GM18507 (cell line): ENCODE results near the gene CARS2.
"Not testable (repeated sequence)": the region's sequence is repeated elsewhere in the genome, so short reads cannot be mapped to it uniquely, and the experiment has no call there.

ENCODE experiments used
- DNase-seq: peaks from one replicate; pipeline ENCODE4 v3.0.0; 2011; ENCODE audit warnings: low read depth; ENCODE audit not compliant: insufficient read length; ENCODE audit errors: extremely low spot score
- FAIRE-seq: peaks from 2 replicates; lab custom pipeline; 2011; peaks lifted over from hg19 to GRCh38; lab: Jason Lieb, UNC

CARS2 gene

DNA sequence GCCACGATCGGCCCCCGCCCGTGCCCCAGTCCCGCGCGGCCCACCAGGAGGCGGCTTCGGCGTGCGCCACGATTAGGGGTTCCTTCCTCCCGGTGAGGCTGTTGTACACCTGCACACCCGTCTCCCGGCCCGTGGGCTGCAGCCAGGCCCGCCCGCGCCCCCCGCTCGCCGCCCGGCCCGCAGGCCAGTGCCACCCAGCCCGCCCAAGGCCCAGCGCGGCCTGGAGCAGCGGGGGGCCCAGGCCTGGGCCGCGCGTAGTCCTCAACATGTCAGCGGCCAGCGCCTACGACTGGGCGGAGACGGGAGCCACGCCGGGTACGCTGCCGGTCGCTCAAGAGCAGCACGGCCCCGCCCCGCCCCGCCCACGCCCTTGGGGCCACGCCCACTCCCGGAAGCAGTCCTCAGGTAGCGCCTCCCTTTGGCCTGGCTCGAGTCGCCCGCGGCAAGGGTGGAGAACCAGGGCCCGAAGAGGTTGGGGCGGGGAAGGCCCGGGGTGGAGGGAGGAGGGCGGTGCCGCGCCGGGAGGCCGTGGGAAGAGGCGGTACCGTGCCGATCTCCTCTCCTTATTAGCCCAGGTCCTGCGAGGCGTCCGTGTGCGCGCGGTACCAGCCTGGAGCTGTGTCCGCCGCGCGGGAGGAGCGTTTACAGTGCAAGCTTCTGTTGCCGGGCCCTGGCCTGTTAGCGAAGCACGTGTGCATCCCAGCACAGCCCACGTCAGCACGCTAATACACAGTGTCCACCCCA, at the start of gene CARS2:
Gene CARS2 (minus strand): TSS at position 291 of the 744 bp plus-strand sequence. CDS start 23 bp downstream, at position 268.
- FAIRE-seq, result peak; percentile 93

DNA sequence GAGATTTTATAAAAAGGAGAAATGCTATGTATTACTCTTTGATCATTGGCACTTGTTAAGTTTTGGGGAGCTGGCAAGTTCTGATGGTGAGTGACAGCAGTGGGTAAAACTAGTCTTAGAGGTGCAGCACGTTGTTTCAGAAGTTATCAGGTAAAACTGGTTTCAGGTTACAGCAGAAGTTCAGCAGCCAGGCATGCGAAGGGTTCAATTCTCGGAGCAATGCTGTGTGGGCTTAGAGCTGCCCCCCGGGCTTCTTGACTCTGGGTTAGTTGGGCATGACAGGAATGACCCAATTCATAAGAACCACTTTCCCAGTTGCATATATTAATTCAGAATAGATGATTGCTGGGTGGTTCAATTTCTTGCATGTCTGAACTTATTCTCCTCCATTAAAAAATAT, 42.4 kb upstream of the CARS2 start:
- no peak for FAIRE-seq
- no peak for DNase-seq

More for the DNA sequence above, at the start of gene CARS2:
- peak; percentile 96 for DNase-seq

DNA sequence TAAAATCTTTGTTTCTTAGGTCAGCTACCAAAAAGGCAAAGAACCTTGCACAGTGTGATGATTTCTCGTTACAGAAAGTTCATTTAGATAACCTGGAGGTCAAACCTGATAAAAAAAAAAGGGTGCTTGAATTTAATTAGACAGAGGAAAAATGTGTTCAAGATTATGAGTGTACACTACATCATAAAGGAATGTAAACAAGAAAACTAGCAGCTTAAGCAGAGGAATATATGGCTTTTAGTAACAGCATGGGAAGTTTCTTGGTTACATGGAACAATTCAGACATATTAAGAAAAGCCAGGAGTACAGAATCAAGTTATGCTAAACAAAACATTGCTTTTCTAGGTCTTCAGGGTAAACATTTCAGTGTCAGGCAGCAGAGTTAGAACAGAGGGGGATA, 40.5 kb upstream of the CARS2 start:
- DNase-seq, result no peak
- no peak for FAIRE-seq

DNA sequence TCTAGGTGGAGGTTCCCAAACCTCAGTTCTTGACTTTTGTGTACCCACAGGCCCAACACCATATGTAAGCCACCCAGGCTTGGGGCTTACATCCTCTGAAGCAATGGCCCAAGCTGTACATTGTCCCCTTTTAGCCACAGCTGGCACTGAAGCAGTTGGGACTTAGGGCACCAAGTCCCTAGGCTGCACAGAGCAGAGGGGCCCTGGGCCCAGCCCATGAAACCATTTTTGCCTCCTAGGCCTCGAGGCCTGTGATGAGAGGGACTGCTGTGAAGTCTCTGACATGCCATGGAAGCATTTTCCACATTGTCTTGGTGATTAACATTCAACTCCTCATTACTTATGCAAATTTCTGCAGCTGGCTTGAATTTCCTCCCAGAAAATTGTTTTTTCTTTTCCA, 37.8 kb upstream of the CARS2 start:
- no peak for FAIRE-seq
- DNase-seq, result no peak

DNA sequence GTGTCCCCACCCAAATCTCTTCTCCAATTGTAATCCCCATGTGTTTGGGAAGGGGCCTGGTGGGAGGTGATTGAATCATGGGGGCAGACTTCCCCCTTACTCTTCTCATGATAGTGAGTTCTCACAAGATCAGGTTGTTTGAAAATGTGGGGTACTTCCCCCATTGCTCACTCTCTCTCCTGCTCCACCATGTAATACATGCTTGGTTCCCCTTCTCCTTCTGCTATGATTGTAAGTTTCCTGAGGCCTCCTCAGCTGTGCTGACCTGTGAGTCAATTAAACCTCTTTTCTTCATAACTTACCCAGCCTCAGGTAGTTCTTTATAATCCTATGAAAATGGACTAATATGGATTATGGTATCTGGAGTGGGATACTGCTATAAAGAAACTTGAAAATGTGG, 31.6 kb upstream of the CARS2 start:
- no peak for FAIRE-seq

DNA sequence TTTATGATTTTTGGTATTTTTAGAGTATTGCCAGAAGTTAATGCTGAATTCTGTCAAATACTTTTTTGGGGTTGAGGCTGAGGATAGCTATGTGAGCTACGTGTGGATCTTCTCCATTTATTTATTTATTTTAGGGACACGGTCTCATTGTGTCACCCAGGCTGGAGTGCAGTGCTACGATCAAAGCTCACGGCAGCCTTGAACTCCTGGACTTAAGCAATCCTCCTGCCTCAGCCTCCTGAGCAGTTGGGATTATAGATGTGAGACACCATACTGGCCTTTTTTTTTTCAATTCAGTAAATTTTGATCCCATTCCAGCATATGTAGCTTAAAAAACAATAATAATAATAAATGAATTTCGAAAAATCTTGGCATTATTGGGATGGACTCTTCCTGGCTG, 28.6 kb upstream of the CARS2 start:
- no peak for FAIRE-seq
- DNase-seq, result no peak

More for the DNA sequence above, 31.6 kb upstream of the CARS2 start:
- DNase-seq, result no peak

DNA sequence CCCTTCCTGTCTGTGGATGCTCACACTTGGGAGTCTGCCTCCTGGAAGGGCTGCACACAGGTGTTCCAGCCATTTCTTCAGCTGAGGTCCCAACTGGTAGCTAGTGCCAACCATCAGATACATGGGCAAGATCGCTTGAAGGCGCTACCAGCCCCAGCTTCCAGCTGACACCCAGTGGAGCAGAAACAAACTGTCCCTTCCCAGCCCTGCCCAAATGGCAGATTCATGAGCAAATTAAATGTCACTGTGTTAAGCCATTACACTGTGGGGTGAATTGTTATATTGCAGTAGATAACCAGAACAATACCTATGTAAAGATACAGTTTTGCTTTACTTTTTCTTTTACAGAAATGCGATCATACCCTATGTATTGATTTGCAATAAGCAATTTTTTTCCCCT, 25.2 kb upstream of the CARS2 start:
- no peak for DNase-seq
- no peak for FAIRE-seq

GRCh38 chr13:110726726-110727125, 20.8 kb upstream of the CARS2 start:
- DNase-seq (no peak), FAIRE-seq (peak; percentile 96)

- not testable (repeated sequence) for FAIRE-seq, DNase-seq
Measured at GRCh38 chr13:110726153-110726552, 20.2 kb upstream of the CARS2 start.

GRCh38 chr13:110723598-110723997, 17.7 kb upstream of the CARS2 start:
- FAIRE-seq, result no peak
- no peak for DNase-seq

DNA sequence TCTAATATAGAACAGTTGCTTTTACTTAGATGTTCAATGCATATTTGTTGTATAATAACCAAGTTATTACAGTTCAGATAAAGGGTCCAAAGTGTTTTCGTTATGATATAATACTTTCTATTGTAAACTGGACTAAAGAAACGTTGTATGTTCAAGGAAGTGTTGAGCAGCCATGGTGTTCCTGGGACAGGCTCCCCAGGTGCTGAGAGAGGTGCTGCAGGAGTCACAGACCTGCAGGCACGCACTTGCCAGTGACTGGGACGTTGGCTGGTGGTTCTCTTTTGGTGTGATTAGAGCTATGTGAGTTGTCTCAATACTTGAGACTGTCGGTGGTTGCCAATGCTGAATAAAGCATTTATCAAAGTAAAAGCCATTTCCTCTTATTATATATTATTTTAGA, 17.1 kb upstream of the CARS2 start:
- FAIRE-seq, result no peak

GRCh38 chr13:110719036-110719710, 13.3 kb upstream of the CARS2 start:
- DNase-seq (no peak), FAIRE-seq (no peak)

More for the DNA sequence above, 17.1 kb upstream of the CARS2 start:
- DNase-seq, result no peak

DNA sequence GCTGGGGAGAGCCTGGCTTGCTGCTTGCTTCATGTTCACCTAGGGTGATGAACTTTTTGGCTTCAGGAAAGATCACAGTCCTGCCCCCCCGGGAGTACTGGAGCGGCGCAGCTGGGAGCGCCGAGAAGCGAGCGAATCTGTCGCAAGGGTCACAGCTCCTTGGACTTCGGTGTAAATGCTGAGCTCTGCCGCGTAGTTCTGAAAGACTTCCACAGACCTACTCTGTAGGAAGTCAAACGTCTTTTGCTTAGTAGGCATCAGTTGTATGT, 10.3 kb upstream of the CARS2 start:
- DNase-seq (no peak), FAIRE-seq (peak; percentile 64)

- peak; percentile 100 for FAIRE-seq
- peak; percentile 85 for DNase-seq
Measured at GRCh38 chr13:110715395-110716246, 9.7 kb upstream of the CARS2 start.

GRCh38 chr13:110714797-110715394, 9.0 kb upstream of the CARS2 start:
- FAIRE-seq (no peak), DNase-seq (no peak)

GRCh38 chr13:110713981-110714796, 8.3 kb upstream of the CARS2 start:
- FAIRE-seq (peak; percentile 65), DNase-seq (no peak)

GRCh38 chr13:110713642-110713952, 7.7 kb upstream of the CARS2 start, which contains the start of gene ING1:
TSS of gene ING1 (plus strand) at chr13:110713700. CDS start at chr13:110714150, 450 bp downstream.
- FAIRE-seq, result no peak
- no peak for DNase-seq

- peak; percentile 89 for DNase-seq
- peak; percentile 99 for FAIRE-seq
Measured at GRCh38 chr13:110712849-110713641, 7.1 kb upstream of the CARS2 start.
